HepG2 (cell line): ENCODE data around the gene ITPRIP. TPM values are rescaled to one million over a fixed set of nuclear protein-coding genes. Genes with fewer than 3 reads are reported as not detected.

Experiments
- ATF7 ChIP-seq, 2 experiments: fragments of 450-650 bp in 1 of 2; sonication (generic) in 1 of 2; formaldehyde crosslinking in 1 of 2; IDR thresholded peaks; 2 replicates each; pipeline versions ENCODE4 v1.4.0 to v1.6.1; 2016 to 2020; ENCODE audit warnings: antibody characterized with exemption in 1 of 2, mild to moderate bottlenecking in 1 of 2, missing genetic modification reagents in 1 of 2
- CBX5 ChIP-seq: sonication (generic); formaldehyde crosslinking; IDR thresholded peaks from 2 replicates; pipeline ENCODE4 v1.4.0; 2020; ENCODE audit warnings: missing genetic modification reagents, borderline replicate concordance
- KDM4B ChIP-seq: sonication (generic); formaldehyde crosslinking; IDR thresholded peaks from 2 replicates; pipeline ENCODE4 v1.4.0; 2020; ENCODE audit warnings: missing genetic modification reagents
- MLLT10 ChIP-seq: sonication (generic); formaldehyde crosslinking; IDR thresholded peaks from 2 replicates; pipeline ENCODE4 v1.4.0; 2020; ENCODE audit warnings: missing genetic modification reagents
- NAIF1 ChIP-seq: sonication (generic); formaldehyde crosslinking; IDR thresholded peaks from 2 replicates; pipeline ENCODE4 v1.5.0; 2020; ENCODE audit warnings: mild to moderate bottlenecking, missing genetic modification reagents, borderline replicate concordance
- ZKSCAN8 ChIP-seq: IDR thresholded peaks from 2 replicates; pipeline ENCODE4 v1.6.1; 2016; ENCODE audit warnings: borderline replicate concordance, missing genetic modification reagents, missing compliant biosample characterization
- ZNF329 ChIP-seq: sonication (generic); formaldehyde crosslinking; IDR thresholded peaks from 2 replicates; pipeline ENCODE4 v1.9.0; 2021; ENCODE audit warnings: low read depth, mild to moderate bottlenecking, missing genetic modification reagents
- ZNF749 ChIP-seq: sonication (generic); formaldehyde crosslinking; IDR thresholded peaks from 2 replicates; pipeline ENCODE4 v1.8.0; 2022; ENCODE audit warnings: mild to moderate bottlenecking, missing genetic modification reagents, moderate library complexity, borderline replicate concordance
- ZNF772 ChIP-seq: sonication (generic); formaldehyde crosslinking; IDR thresholded peaks from 2 replicates; pipeline ENCODE4 v1.5.0; 2020; ENCODE audit warnings: mild to moderate bottlenecking, missing genetic modification reagents
- ZNF839 ChIP-seq: sonication (generic); formaldehyde crosslinking; IDR thresholded peaks from 2 replicates; pipeline ENCODE4 v1.4.0; 2020; ENCODE audit warnings: missing genetic modification reagents, mild to moderate bottlenecking, borderline replicate concordance
- polyA plus RNA-seq, 8 experiments: library from polyadenylated mRNA; depleted of rRNA in 3 of 8; stranded (reverse) in 7 of 8; unstranded in 1 of 8; fragments of >200 nt; fragmentation: Illumina TruSeq in 4 of 8; extraction: Trizol in 4 of 8; gene quantifications; 2 replicates each; pipeline versions ENCODE4 v1.2.1 to v1.2.3, GENCODE V29; 2011 to 2016; ENCODE audit warnings: low read depth in 4 of 8, missing spikeins in 1 of 8, mixed read lengths in 1 of 8; ENCODE audit not compliant: insufficient read depth in 1 of 8
- total RNA-seq, 5 experiments: library from RNA; depleted of rRNA; stranded (reverse); fragments of >200 nt; fragmentation: Illumina TruSeq; extraction: Trizol; gene quantifications; 2 replicates each; pipeline ENCODE4 v1.2.3, GENCODE V29; 2016; ENCODE audit warnings: low read depth in 1 of 5
- TF ChIP-seq, protein P1 (sequence below): sonication (generic); formaldehyde crosslinking; IDR thresholded peaks from 2 replicates; pipeline ENCODE4 v1.4.0; 2020; ENCODE audit warnings: low read depth, missing genetic modification reagents
- TF ChIP-seq, protein P2 (sequence below): sonication (generic); IDR thresholded peaks from 2 replicates; pipeline ENCODE4 v1.6.1; 2016; ENCODE audit warnings: low read depth, borderline replicate concordance
- TF ChIP-seq, protein P3 (sequence below): sonication (generic); formaldehyde crosslinking; IDR thresholded peaks from 2 replicates; pipeline ENCODE4 v1.4.0; 2020; ENCODE audit warnings: missing genetic modification reagents, borderline replicate concordance
- TF ChIP-seq, protein P4 (sequence below): sonication (generic); formaldehyde crosslinking; IDR thresholded peaks from 2 replicates; pipeline ENCODE4 v1.5.1; 2020; ENCODE audit warnings: missing genetic modification reagents, mild to moderate bottlenecking, borderline replicate concordance
- TF ChIP-seq, protein P5 (sequence below): sonication (generic); formaldehyde crosslinking; IDR thresholded peaks from 2 replicates; pipeline ENCODE4 v1.4.0; 2020; ENCODE audit warnings: missing genetic modification reagents
- TF ChIP-seq, protein P6 (sequence below): sonication (generic); formaldehyde crosslinking; IDR thresholded peaks from 2 replicates; pipeline ENCODE4 v1.4.0; 2020; ENCODE audit warnings: missing genetic modification reagents

Gene ITPRIP
- total and polyA plus RNA-seq, 2 of the 13 experiments (the other 11 are each of a cell fraction or from before 2014, with no cell fraction given) = 1.00 to 2.8 TPM

DNA sequence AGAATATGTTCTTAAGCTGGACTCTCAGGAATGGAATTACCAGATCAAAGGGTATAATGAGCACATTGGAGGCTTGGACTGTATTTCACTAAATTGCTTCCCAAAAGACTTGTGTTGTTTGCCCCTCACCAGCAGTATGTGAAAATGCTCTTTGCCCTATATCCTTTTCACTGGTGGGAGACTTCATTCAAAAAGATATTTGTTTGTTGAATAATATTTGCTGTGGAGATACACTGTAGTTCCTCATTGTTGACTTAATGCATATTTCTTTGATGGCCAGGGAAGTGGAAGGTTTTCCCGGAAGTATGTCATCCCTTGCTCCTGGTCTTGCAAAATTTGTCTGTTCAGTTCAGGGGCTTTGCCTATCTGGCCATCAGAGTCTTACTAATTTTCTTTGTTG lies 49.9 kb downstream of the ITPRIP start (continued):
- TF ChIP-seq, protein P1, sequence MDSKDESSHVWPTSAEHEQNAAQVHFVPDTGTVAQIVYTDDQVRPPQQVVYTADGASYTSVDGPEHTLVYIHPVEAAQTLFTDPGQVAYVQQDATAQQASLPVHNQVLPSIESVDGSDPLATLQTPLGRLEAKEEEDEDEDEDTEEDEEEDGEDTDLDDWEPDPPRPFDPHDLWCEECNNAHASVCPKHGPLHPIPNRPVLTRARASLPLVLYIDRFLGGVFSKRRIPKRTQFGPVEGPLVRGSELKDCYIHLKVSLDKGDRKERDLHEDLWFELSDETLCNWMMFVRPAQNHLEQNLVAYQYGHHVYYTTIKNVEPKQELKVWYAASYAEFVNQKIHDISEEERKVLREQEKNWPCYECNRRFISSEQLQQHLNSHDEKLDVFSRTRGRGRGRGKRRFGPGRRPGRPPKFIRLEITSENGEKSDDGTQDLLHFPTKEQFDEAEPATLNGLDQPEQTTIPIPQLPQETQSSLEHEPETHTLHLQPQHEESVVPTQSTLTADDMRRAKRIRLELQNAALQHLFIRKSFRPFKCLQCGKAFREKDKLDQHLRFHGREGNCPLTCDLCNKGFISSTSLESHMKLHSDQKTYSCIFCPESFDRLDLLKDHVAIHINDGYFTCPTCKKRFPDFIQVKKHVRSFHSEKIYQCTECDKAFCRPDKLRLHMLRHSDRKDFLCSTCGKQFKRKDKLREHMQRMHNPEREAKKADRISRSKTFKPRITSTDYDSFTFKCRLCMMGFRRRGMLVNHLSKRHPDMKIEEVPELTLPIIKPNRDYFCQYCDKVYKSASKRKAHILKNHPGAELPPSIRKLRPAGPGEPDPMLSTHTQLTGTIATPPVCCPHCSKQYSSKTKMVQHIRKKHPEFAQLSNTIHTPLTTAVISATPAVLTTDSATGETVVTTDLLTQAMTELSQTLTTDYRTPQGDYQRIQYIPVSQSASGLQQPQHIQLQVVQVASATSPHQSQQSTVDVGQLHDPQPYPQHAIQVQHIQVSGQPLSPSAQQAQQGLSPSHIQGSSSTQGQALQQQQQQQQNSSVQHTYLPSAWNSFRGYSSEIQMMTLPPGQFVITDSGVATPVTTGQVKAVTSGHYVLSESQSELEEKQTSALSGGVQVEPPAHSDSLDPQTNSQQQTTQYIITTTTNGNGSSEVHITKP (CRISPR knock-in tag) = 0 out of 2 replicates have a peak, but pooled peaks have one; percentile 33
- TF ChIP-seq, protein P2, sequence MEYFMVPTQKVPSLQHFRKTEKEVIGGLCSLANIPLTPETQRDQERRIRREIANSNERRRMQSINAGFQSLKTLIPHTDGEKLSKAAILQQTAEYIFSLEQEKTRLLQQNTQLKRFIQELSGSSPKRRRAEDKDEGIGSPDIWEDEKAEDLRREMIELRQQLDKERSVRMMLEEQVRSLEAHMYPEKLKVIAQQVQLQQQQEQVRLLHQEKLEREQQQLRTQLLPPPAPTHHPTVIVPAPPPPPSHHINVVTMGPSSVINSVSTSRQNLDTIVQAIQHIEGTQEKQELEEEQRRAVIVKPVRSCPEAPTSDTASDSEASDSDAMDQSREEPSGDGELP = no peak
- no peak for TF ChIP-seq KDM4B (CRISPR knock-in tag)
- peak; percentile 33; the same call in 1 of the 2 replicates for TF ChIP-seq ZNF772
- no peak for TF ChIP-seq MLLT10
- TF ChIP-seq, protein P3, sequence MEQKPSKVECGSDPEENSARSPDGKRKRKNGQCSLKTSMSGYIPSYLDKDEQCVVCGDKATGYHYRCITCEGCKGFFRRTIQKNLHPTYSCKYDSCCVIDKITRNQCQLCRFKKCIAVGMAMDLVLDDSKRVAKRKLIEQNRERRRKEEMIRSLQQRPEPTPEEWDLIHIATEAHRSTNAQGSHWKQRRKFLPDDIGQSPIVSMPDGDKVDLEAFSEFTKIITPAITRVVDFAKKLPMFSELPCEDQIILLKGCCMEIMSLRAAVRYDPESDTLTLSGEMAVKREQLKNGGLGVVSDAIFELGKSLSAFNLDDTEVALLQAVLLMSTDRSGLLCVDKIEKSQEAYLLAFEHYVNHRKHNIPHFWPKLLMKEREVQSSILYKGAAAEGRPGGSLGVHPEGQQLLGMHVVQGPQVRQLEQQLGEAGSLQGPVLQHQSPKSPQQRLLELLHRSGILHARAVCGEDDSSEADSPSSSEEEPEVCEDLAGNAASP (CRISPR knock-in tag) = peak; percentile 65; the same call in 1 of the 2 replicates
- TF ChIP-seq ZNF839 = no peak
- TF ChIP-seq, protein P4, sequence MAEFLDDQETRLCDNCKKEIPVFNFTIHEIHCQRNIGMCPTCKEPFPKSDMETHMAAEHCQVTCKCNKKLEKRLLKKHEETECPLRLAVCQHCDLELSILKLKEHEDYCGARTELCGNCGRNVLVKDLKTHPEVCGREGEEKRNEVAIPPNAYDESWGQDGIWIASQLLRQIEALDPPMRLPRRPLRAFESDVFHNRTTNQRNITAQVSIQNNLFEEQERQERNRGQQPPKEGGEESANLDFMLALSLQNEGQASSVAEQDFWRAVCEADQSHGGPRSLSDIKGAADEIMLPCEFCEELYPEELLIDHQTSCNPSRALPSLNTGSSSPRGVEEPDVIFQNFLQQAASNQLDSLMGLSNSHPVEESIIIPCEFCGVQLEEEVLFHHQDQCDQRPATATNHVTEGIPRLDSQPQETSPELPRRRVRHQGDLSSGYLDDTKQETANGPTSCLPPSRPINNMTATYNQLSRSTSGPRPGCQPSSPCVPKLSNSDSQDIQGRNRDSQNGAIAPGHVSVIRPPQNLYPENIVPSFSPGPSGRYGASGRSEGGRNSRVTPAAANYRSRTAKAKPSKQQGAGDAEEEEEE (CRISPR knock-in tag) = no peak
- TF ChIP-seq NAIF1 (CRISPR knock-in tag) = no peak
- TF ChIP-seq, protein P5, sequence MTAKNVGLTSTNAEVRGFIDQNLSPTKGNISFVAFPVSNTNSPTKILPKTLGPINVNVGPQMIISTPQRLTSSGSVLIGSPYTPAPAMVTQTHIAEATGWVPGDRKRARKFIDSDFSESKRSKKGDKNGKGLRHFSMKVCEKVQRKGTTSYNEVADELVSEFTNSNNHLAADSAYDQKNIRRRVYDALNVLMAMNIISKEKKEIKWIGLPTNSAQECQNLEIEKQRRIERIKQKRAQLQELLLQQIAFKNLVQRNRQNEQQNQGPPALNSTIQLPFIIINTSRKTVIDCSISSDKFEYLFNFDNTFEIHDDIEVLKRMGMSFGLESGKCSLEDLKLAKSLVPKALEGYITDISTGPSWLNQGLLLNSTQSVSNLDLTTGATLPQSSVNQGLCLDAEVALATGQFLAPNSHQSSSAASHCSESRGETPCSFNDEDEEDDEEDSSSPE (CRISPR knock-in tag) = 0 out of 2 replicates have a peak, but pooled peaks have one; percentile 26
- no peak for TF ChIP-seq ZNF329
- TF ChIP-seq ZKSCAN8 = peak; percentile 67; the same call in 1 of the 2 replicates
- no peak for TF ChIP-seq CBX5 (CRISPR knock-in tag)
- no peak; the same call in 1 of the 2 replicates for TF ChIP-seq ZNF749 (CRISPR knock-in tag)
- TF ChIP-seq ATF7 (IDR thresholded peaks at IDR 0.05) = peak; percentile 11; the same call in 1 of the 2 replicates
- TF ChIP-seq ATF7 (CRISPR knock-in tag; IDR thresholded peaks at IDR 0.05) = no peak; the same call in 1 of the 2 replicates
- TF ChIP-seq, protein P6, sequence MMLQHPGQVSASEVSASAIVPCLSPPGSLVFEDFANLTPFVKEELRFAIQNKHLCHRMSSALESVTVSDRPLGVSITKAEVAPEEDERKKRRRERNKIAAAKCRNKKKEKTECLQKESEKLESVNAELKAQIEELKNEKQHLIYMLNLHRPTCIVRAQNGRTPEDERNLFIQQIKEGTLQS = no peak
